HG03571 (cell line): ENCODE measurements around the gene WNT8B.

Experiments used
- ATAC-seq: cut with Tn5 transposase; IDR thresholded peaks from one replicate; pipeline ENCODE4 v1.9.1; 2021; ENCODE audit not compliant: unreplicated experiment

Gene WNT8B

GRCh38 chr10:100462709-100463108, at the start of gene WNT8B:
Gene WNT8B (plus strand): TSS chr10:100463009. CDS start chr10:100463169, 160 bp downstream.
- no peak for ATAC-seq

- ATAC-seq, result no peak
Observed at GRCh38 chr10:100413173-100413572, 49.6 kb upstream of the WNT8B start.

GRCh38 chr10:100419911-100420449, 42.8 kb upstream of the WNT8B start:
- no peak for ATAC-seq

- ATAC-seq, result no peak
Observed at GRCh38 chr10:100427374-100427773, 35.4 kb upstream of the WNT8B start.

- ATAC-seq, result peak; percentile 66
Observed at GRCh38 chr10:100433253-100434240, 29.3 kb upstream of the WNT8B start.

- no peak for ATAC-seq
Observed at GRCh38 chr10:100436255-100436654, 26.6 kb upstream of the WNT8B start.

- ATAC-seq, result no peak
Observed at GRCh38 chr10:100438674-100439315, 24.0 kb upstream of the WNT8B start.

- no peak for ATAC-seq
Observed at GRCh38 chr10:100442548-100442947, 20.3 kb upstream of the WNT8B start.

GRCh38 chr10:100446130-100446761, 16.6 kb upstream of the WNT8B start:
- ATAC-seq, result no peak

GRCh38 chr10:100447663-100448062, 15.1 kb upstream of the WNT8B start:
- ATAC-seq, result no peak

GRCh38 chr10:100448951-100449350, 13.9 kb upstream of the WNT8B start:
- ATAC-seq, result no peak

GRCh38 chr10:100468322-100468721, 5.5 kb downstream of the WNT8B start:
- no peak for ATAC-seq

GRCh38 chr10:100468978-100469377, 6.2 kb downstream of the WNT8B start:
- no peak for ATAC-seq

- no peak for ATAC-seq
Observed at GRCh38 chr10:100469756-100470155, 6.9 kb downstream of the WNT8B start.

- no peak for ATAC-seq
Observed at GRCh38 chr10:100470367-100470766, 7.6 kb downstream of the WNT8B start.

- ATAC-seq, result no peak
Observed at GRCh38 chr10:100477970-100478369, 15.2 kb downstream of the WNT8B start.

- ATAC-seq, result no peak
Observed at GRCh38 chr10:100479037-100479436, 16.2 kb downstream of the WNT8B start.

GRCh38 chr10:100480002-100480401, 17.2 kb downstream of the WNT8B start:
- ATAC-seq, result no peak

- peak; percentile 95 for ATAC-seq
Observed at GRCh38 chr10:100481462-100482081, 18.8 kb downstream of the WNT8B start.

- ATAC-seq, result peak; percentile 33
Observed at GRCh38 chr10:100482181-100482833, 19.5 kb downstream of the WNT8B start.
